ENCODE results near the gene FBXO24. TPM values are rescaled to one million over a fixed set of nuclear protein-coding genes. Genes with fewer than 3 reads are reported as not detected.

The FBXO24 gene
- total and polyA plus RNA-seq, 9 of the 15 experiments (the other 6 are each of a cell fraction or from before 2014, with no cell fraction given) = 0.17 to 0.95 (median 0.50) TPM

- ChIA-PET POLR2A (interaction anchor here (0.6 to 1.6 kb wide), 8 partner anchors 9 to 117 kb away, joined by 3 to 7 read pairs (median 3); partner anchors contain the start of genes EPO, FBXO24, LRCH4 and MOSPD3), CTCF (ENCODE audit: low intra/inter-chr PET ratio) (no interaction called here)
- H3K4me2 ChIP-seq (ENCODE audit: insufficient read depth, low read length) = peak overlapping the region; percentile 89
- intact Hi-C loops (cut with micrococcal nuclease) = no loop called here
- 0 out of 3 replicates have a peak, but pooled peaks have one; percentile 3 for ATAC-seq
- in situ Hi-C loops (cut with MboI) = no loop called here
- no peaks in the 10 kb centered on the region for H3K9me3 ChIP-seq (replicated peaks; ENCODE audit: control insufficient read depth, insufficient read depth, low read depth, low read length)
- no peak for FAIRE-seq
- BruUV-seq (replicated peaks) = no TSS peak
- H3K27me3 ChIP-seq (ENCODE audit: control insufficient read depth in 2 of 2, insufficient read depth in 2 of 2, low read length in 2 of 2) = no peaks in the 10 kb centered on the region
- peak overlapping the region; percentile 23 to 89; a peak in 1 of 4 replicates for H3K9ac ChIP-seq (ENCODE audit: insufficient read depth in 1 of 2, low read depth in 2 of 2, low read length in 2 of 2)
- H2AFZ ChIP-seq (ENCODE audit: low read depth, low read length) = peak overlapping the region; percentile 95
- H3K4me1 ChIP-seq (replicated peaks in 1 of 2; ENCODE audit: control insufficient read depth in 2 of 2, insufficient read depth in 2 of 2, low read length in 2 of 2) = peaks cover 35 to 65% of the 10 kb centered on the region in 2 experiments
- H3K27ac ChIP-seq (ENCODE audit: extremely low read depth, low read depth, low read length) = peak overlapping the region; percentile 54; the same call in 2 of the 3 replicates
- H3K4me3 ChIP-seq = peak overlapping the region; percentile 58
- no peaks in the 10 kb centered on the region for H3K36me3 ChIP-seq (ENCODE audit: control insufficient read depth, insufficient read depth, low read length)
- H3K9me1 ChIP-seq (ENCODE audit: control insufficient read depth, insufficient read depth, low read length) = peaks cover 5% of the 10 kb centered on the region
- H4K20me1 ChIP-seq (replicated peaks; ENCODE audit: control insufficient read depth, insufficient read depth, low read length) = no peaks in the 10 kb centered on the region
- H3K79me2 ChIP-seq (ENCODE audit: control insufficient read depth, insufficient read depth, low read length) = peaks cover 5% of the 10 kb centered on the region; the same call in 1 of the 3 replicates
- DNase-seq (ENCODE audit: extremely low read depth in 1 of 4, low spot score in 3 of 4) = peak; percentile 58 to 74 (median 63)
- 21% methylated on average over 14 of the region's 21 CpGs for WGBS (ENCODE audit: insufficient coverage, low coverage, missing lambda C conversion rate)
- TF ChIP-seq, protein P1, sequence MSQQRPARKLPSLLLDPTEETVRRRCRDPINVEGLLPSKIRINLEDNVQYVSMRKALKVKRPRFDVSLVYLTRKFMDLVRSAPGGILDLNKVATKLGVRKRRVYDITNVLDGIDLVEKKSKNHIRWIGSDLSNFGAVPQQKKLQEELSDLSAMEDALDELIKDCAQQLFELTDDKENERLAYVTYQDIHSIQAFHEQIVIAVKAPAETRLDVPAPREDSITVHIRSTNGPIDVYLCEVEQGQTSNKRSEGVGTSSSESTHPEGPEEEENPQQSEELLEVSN (IDR thresholded peaks at IDR 0.05; ENCODE audit: borderline replicate concordance in 1 of 2, extremely low read depth in 1 of 2, insufficient read depth in 1 of 2, insufficient read length in 1 of 2, low read depth in 1 of 2, low read length in 1 of 2, poor library complexity in 1 of 2, severe bottlenecking in 1 of 2) = peak; percentile 36 to 68
- peak; percentile 48; the same call in 1 of the 2 replicates for TF ChIP-seq ZNF740 (CRISPR knock-in tag; IDR thresholded peaks at IDR 0.05)
- no peak for TF ChIP-seq ZNF740 (tag; IDR thresholded peaks at IDR 0.05)
- 0 out of 2 replicates have a peak, but pooled peaks have one; percentile 36 for TF ChIP-seq MYC (IDR thresholded peaks at IDR 0.05; ENCODE audit: low read depth, low read length)
- TF ChIP-seq MYC (CRISPR knock-in tag; IDR thresholded peaks at IDR 0.05; ENCODE audit: borderline replicate concordance, low read depth) = no peak
- TF ChIP-seq KDM5B (IDR thresholded peaks at IDR 0.05; ENCODE audit: insufficient replicate concordance, low read depth, low read length) = peak; percentile 28
- 0 out of 2 replicates have a peak, but pooled peaks have one; percentile 23 for TF ChIP-seq ZBTB7A (IDR thresholded peaks at IDR 0.05; ENCODE audit: borderline replicate concordance, control insufficient read depth, low read depth, low read length)
- peak; percentile 23; the same call in 1 of the 2 replicates for TF ChIP-seq ZNF263 (CRISPR knock-in tag; IDR thresholded peaks at IDR 0.05; ENCODE audit: borderline replicate concordance)
- peak; percentile 26 for TF ChIP-seq RBBP5 (IDR thresholded peaks at IDR 0.05; ENCODE audit: borderline replicate concordance, insufficient read depth, low read length, poor library complexity, severe bottlenecking)
- TF ChIP-seq PML (IDR thresholded peaks at IDR 0.05; ENCODE audit: low read length) = no peak
- no peak for TF ChIP-seq ZBTB11 (CRISPR knock-in tag; IDR thresholded peaks at IDR 0.05)
Measured at GRCh38 chr7:100602889-100603725, 17.0 kb downstream of the FBXO24 start.
